ENCODE measurements around the gene COX6A1. TPM values are rescaled to one million over a fixed set of nuclear protein-coding genes. Genes with fewer than 3 reads are reported as not detected.

Gene COX6A1
- total RNA-seq, 4 donors from 2014 or later: 175 to 1,520 (median 1,006) TPM

GRCh38 chr12:120455302-120455701 lies 17.4 kb downstream of the COX6A1 start:
- no peak for DNase-seq
- peaks cover 0 to 54% (median 0%) of the 10 kb centered on the region in 3 donors for H3K36me3 ChIP-seq
- no peak for TF ChIP-seq POLR2A (IDR thresholded peaks at IDR 0.05)
- no peak for TF ChIP-seq CTCF (IDR thresholded peaks at IDR 0.05)
- no peaks in the 10 kb centered on the region for H3K4me1 ChIP-seq
- no peak overlapping the region for H3K27ac ChIP-seq
- H3K4me3 ChIP-seq: no peak overlapping the region
- no peaks in the 10 kb centered on the region for H3K27me3 ChIP-seq
- no peaks in the 10 kb centered on the region for H3K9me3 ChIP-seq

- DNase-seq: no peak
- H3K36me3 ChIP-seq: peaks cover 0 to 72% (median 0%) of the 10 kb centered on the region in 3 donors
- H3K4me1 ChIP-seq: no peaks in the 10 kb centered on the region
- H3K27me3 ChIP-seq: no peaks in the 10 kb centered on the region
- no peaks in the 10 kb centered on the region for H3K9me3 ChIP-seq
- TF ChIP-seq CTCF (IDR thresholded peaks at IDR 0.05) (no peak), POLR2A (IDR thresholded peaks at IDR 0.05) (no peak)
- H3K27ac ChIP-seq: no peak overlapping the region
- no peak overlapping the region for H3K4me3 ChIP-seq
Measured at GRCh38 chr12:120457133-120457532, 19.2 kb downstream of the COX6A1 start.

DNA sequence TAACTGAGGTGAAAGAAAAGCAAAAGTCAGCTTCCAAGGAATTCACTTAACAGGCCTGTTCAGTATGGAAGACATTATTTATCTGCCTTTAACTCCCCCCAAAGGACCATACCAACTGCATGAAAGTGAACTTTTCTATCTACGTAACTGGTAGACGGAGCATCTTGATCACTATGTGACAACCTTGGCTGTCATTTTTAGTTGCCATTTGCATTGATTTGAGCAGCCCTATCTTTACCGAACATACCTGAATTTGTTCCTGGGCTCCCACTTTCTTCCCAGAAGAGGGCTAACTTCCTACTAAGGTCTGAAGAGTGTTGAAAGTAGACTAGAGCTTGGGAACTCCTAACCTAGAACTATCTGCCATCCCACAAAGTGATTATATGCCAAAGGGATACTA lies 22.2 kb downstream of the COX6A1 start:
- no peaks in the 10 kb centered on the region for H3K9me3 ChIP-seq
- no peak overlapping the region for H3K27ac ChIP-seq
- H3K4me1 ChIP-seq: no peaks in the 10 kb centered on the region
- no peaks in the 10 kb centered on the region for H3K27me3 ChIP-seq
- no peak for TF ChIP-seq CTCF (IDR thresholded peaks at IDR 0.05)
- no peak for TF ChIP-seq POLR2A (IDR thresholded peaks at IDR 0.05)
- H3K4me3 ChIP-seq: no peak overlapping the region
- DNase-seq: no peak
- peaks cover 0 to 97% (median 0%) of the 10 kb centered on the region in 3 donors for H3K36me3 ChIP-seq

GRCh38 chr12:120462099-120462640 lies 24.3 kb downstream of the COX6A1 start:
- Histone ChIP-seq H3K36me3 (peaks cover 0 to 85% (median 0%) of the 10 kb centered on the region in 3 donors), H3K4me1 (peaks cover 0 to 3% (median 0%) of the 10 kb centered on the region in 4 donors), H3K4me3 (no peak overlapping the region), H3K27me3 (no peaks in the 10 kb centered on the region), H3K27ac (no peak overlapping the region), H3K9me3 (no peaks in the 10 kb centered on the region)
- TF ChIP-seq CTCF (IDR thresholded peaks at IDR 0.05): no peak
- TF ChIP-seq POLR2A (IDR thresholded peaks at IDR 0.05): no peak
- DNase-seq: no peak

- Histone ChIP-seq H3K4me1 (peaks cover 0 to 4% (median 0%) of the 10 kb centered on the region in 4 donors), H3K27ac (no peak overlapping the region), H3K36me3 (peaks cover 0 to 70% (median 0%) of the 10 kb centered on the region in 3 donors), H3K9me3 (no peaks in the 10 kb centered on the region), H3K4me3 (no peak overlapping the region), H3K27me3 (no peaks in the 10 kb centered on the region)
- DNase-seq: no peak
- TF ChIP-seq CTCF (IDR thresholded peaks at IDR 0.05) (no peak), POLR2A (IDR thresholded peaks at IDR 0.05) (no peak)
Measured at GRCh38 chr12:120463712-120464111, 25.8 kb downstream of the COX6A1 start.

GRCh38 chr12:120465756-120466155 lies 27.8 kb downstream of the COX6A1 start:
- Histone ChIP-seq H3K27ac (no peak overlapping the region), H3K4me3 (no peak overlapping the region), H3K4me1 (peaks cover 0 to 12% (median 0%) of the 10 kb centered on the region in 4 donors), H3K36me3 (peaks cover 0 to 50% (median 0%) of the 10 kb centered on the region in 3 donors), H3K27me3 (no peaks in the 10 kb centered on the region), H3K9me3 (no peaks in the 10 kb centered on the region)
- no peak for DNase-seq
- TF ChIP-seq POLR2A (IDR thresholded peaks at IDR 0.05): no peak
- no peak for TF ChIP-seq CTCF (IDR thresholded peaks at IDR 0.05)

Data from Peyer's patch (tissue), 4 donors.